Erythroblast (primary cell): Measurements from ENCODE around the gene RRBP1.

Experiments used
- DNase-seq, 2 experiments: peaks; one replicate each; lab custom pipeline; 2025; lab: John Stamatoyannopoulos, UW
- GATA1 ChIP-seq: IDR thresholded peaks from 2 replicates; pipeline ENCODE4 v1.6.1; 2011; ENCODE audit warnings: low read depth, mild to moderate bottlenecking, control low read depth, low read length, moderate library complexity
- POLR2A ChIP-seq: IDR thresholded peaks from 2 replicates; pipeline ENCODE4 v1.6.1; 2011; ENCODE audit warnings: mild to moderate bottlenecking, low read length

Gene RRBP1

DNA sequence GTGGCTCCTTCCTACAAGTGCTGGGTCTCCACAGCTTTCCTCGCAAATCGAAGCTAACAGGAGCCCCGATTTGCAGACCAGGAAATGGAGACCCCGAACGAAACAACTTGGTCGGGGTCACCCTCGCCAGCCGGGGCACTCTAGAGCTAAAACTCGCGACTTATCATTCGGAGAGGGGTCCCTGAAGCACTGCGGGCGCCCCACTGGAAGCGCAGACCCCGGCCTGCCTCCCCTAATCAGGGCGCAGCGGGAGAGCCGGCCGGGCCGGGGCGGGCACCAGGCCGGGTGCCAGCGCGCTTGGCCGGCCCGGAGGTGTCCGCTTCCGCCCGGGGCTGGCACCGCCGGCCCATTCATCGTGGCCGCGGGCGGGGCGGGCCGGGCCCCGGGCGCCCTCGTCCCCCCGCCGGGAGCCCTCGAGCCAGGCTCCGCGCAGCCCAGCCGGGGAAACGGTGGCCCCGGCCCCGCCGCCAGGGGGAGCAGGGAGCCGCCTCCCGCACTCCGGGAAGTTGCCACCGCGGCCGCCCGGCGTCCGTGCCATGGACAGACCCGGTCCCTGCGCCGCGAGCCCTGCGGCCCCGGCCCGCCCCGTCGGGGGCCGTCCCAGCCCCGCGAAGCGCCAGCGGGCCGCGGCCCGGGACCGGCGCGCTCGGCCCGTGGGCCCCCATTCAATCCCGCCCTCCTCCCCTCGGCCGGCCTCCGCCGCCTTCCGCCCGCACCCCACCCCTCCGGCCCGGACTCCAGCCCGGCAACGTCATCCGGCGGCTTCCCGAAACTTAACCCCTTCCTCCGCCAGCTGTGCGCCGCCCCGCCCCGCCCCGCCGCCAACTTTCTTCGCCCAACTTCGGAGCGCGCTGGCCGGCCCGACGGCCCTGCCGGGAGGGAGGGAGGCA lies 961 bp downstream of the RRBP1 start:
- peak; percentile 76 to 88 for DNase-seq
- TF ChIP-seq POLR2A (no peak), GATA1 (no peak)

DNA sequence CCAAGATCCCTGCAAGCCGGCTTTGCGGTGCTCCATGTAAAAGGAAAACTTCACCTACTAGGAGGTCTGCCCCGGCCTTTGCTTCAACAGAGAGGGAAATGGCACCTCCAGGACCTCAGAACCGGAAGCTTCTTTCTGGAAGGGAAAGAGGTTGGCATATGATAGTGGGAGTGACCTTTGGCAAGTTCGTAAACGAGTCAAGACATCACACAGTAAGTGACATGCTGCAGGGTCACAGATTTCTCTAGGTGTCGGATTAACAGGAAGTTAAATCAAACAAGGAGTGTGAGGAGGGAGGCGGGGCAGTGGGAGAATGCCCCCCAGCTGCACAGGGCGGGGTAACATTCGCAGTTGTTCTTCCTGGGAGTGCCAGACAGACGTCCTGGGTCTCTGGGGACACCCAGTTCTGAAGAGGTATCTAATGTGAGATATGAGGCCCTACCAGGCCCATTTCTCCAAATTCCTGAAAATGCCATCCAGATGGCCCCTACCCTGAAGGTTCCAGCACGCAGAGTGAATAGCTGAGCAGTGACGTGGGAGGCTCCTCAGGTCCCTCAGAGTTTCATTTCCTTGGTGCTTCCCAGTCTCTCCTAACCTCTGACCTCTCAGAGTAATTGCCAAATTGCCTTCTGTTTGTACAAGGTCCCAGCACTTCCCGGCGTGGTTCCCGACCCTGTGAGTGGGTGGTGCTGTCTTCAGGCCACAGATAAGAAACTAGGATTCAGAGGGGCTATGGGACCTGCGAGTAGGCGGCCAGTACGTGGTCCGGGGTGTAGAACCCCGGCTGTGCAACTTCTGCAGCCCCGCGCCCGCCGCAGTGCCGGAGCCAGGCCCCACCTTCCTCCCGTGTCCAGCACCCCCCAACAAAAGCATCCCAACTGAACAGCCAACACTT lies 1.9 kb downstream of the RRBP1 start:
- TF ChIP-seq GATA1: no peak
- peak in 1 of 2 experiments; percentile 37 for DNase-seq

DNA sequence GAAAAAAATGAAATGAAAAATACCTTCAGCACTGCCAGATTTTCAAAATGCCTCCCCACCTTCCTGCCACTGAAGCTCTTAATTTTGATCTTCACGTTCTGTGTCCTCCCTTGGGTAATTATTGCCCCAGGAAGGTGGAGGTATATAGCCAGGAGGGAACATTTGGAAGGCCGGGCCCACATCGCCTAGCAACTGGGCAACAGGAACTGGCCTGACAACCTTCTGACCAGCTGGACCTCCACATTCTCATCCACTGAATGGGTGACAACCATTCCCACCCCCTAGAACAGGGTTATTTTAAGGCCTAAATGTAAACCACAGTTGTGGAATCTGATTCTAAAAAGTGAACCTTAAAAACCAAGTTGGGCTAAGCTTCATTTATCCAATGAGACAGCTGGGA lies 3.2 kb downstream of the RRBP1 start:
- no peak for DNase-seq
- TF ChIP-seq GATA1: no peak
- no peak for TF ChIP-seq POLR2A

DNA sequence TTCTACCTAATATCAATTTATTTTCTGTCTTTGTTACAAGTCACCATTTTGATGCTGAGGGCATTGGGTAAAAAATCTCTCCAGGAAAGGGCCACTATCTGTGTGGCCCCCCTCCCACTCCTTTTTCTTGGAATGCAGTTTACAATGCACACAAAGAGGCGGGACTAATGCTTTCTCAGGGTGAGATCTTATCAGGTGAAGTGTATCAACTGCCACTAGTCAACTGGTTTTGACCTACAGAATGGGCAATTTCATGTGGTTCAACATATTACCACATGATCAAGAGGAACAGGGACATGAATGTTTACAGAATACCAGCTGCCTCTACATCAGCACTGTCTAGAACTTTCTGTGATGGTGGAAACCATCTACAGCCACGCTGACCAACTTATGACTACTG lies 3.7 kb downstream of the RRBP1 start:
- DNase-seq: peak; percentile 19 to 57
- TF ChIP-seq GATA1 (no peak), POLR2A (no peak)

DNA sequence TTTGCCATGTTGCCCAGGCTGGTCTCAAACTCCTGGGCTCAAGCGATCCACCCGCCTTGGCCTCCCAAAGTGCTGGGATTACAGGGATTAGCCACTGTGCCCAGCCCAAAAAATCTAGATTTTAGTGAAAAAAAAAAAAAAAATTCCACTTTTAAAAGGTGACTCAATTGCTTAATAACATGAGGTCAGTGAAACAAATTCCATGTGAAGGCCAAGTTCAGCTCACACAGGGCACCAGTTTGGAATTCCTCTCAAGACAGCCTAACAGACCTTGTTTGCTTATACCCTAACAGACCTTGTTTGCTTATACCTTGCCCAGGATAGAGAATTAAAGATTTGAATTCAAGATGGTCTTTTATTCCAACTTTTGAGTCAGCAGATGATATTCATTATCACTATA lies 5.1 kb downstream of the RRBP1 start:
- DNase-seq: no peak
- no peak for TF ChIP-seq POLR2A
- no peak for TF ChIP-seq GATA1

DNA sequence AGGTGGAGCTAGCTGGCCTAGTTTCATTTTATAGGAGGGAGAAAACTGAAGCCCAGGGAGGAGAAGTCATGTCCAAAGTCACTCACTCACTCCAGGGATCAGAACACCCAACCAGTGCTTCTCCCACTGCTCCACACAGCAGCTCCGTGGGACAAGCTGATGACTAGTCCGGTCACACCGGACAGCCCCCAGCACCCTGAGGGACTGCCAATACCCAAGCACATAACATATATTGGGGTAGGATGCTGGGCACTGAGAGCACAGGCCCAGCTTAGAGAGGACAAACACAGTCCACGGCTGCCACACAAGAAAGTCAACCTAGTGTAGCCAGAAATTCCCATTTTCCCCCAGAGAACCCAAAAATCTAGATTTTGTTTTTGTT lies 5.7 kb downstream of the RRBP1 start:
- no peak for DNase-seq
- TF ChIP-seq POLR2A (no peak), GATA1 (no peak)

DNA sequence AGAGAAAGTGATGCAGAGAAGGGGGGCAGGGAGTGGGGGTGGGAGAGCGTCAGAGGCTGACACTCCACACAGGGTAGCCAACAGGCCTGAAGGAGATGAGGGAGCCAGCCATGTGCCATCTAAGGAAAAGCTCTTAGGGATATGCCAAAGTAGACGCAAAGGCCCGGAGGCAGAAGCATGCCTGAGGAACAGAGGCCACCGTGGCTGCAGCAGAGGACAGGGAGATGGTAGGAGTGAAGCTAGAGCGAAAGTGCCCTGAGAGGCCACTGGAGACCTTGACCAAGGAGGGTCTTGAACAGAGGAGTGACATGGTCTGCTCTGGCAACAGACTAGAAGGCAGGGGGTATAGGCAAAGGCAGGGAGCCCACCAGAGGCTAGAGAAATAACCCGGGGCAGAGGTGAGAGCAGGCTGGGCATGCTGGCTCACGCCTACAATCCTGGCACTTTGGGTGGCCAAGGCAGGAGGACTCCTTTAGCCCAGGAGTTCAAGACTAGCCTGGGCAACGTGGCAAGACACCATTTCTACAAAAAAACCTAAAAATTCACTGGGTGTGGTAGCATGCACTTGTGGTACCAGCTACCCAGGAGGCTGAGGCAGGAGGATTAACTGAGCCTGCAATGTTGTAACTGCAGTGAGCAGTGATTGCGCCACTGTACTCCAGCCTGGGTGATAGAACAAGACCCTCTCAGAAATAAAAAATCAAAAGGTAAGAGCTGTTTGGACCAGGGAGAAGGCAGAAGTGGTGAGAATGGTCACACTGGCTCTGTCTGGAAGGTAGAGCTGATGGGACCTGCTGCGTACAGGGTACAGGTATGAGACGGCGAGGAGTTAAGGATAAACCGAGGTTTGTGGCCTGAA lies 6.3 kb downstream of the RRBP1 start:
- DNase-seq: no peak
- TF ChIP-seq GATA1 (no peak), POLR2A (no peak)

DNA sequence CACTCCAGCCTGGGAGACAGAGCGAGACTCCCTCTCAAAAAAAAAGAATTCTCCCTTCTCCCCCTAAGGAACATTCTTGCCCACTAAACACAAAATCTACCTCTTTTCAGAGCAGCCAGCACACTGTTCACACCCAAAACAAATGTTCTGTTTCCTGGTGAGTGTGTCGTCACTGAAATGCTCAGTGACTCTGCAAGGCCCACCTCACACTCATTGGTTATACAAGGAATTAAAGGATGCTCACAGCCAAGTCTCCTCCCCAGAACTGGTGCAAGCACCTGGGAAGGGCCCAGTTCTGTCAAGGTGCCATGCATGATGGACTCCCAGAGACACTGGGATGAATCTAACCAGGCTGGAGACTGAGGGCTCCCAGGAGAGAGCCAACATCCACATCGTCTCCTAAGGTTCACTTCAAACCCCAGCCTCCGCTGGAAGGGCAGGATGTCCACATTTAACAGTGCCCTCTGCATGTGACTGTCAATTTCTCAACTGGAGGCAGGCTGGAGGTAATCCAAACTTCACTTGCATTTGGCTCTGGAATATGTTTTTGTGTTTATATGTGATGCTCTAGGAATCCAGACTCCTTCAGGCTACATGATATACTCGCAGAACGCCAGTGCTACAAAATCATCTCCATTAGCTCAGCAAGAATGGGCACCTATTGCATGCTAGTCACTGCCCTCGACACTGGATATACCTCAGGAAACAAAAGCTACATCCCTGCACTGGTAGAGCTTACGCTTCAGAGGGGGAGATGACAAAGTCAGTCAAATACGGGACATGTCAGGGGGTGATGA lies 7.1 kb downstream of the RRBP1 start:
- no peak for TF ChIP-seq GATA1
- no peak for TF ChIP-seq POLR2A
- DNase-seq: no peak

DNA sequence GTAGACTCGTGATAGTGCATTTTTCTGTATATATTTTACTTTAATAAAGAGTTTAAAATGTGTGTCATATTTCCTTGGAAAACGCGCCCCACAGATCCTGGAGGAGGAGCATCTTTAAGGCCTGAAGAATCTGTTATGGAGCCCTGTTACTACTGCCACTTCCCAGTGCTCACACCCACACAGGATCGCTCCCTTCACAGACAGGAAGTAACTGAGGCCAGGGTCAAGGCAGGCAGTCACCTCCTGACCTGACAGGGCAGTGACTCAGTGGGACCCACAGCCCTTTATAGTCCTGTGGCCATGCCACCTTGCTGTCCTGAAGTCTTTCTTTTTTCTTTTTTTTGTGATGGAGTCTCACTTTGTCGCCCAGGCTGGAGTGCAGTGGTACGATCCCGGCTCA lies 9.0 kb downstream of the RRBP1 start:
- no peak for DNase-seq
- TF ChIP-seq GATA1: no peak
- TF ChIP-seq POLR2A: no peak

DNA sequence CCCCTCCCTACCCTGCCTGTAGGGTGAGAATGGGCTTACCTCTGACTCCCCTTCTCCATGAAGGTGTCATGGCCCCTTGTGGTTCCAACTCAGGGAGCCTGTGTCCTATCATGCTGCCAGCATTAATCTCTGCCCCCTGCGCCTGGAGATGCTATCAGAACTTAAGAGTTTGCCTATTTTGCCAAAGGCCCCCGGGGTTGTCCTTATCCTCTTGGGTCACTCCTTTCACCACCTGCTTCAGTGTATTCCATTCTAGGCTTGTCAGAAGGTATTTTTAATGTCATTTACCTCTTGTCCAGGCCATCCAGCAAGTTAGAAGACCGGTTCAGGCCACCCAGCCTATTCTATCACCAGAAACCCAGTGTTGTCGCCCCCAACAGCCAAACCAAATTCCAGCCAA lies 10.5 kb downstream of the RRBP1 start:
- TF ChIP-seq POLR2A (no peak), GATA1 (no peak)
- no peak for DNase-seq

DNA sequence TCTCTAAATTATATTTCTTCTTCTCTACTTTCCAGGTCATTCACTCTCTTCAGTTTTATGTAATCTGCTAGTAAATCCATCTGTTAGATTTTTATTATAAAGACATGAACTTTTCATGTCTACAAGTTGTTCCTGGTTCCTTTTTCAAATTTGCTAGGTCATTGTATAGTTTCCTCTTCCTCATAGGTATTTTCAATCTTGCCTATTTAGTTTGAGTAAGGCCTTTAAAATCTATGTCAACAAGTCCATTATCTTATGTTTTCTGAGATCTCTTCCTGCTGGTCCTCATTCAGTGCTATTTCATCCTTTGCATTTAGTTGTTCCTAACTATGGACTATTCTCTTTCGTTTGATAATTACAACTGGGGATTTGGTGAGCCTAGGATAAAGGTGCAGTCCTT lies 11.0 kb downstream of the RRBP1 start:
- TF ChIP-seq GATA1: no peak
- no peak for TF ChIP-seq POLR2A
- DNase-seq: no peak

DNA sequence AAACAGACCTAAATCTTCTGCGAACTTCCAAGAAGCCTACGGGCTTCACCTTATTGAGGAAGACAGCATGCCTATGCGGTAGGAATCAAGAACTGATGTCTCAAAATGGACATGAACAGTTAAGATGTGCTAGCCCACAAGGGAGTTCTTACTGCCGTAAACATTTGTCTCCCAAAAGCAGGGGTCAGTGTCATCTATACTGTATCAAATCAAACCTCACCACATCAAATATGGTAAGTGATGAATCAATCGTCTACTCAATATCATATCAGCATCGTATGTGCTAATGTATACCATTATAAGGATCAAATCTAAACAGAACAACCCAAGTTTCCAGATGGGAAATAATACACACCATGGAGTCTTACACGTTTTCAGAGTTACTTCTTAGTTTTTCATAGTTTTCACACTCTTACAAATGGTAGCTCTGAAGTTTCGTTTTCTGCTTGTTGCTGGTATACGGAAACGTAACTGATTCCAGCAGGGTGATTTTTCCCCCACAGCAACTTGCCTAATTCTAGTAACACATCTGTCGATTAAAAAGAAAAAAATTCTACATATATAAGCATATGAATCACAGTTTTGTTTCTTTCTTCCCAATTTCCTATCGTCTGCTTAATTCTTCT lies 12.6 kb downstream of the RRBP1 start:
- TF ChIP-seq POLR2A: no peak
- TF ChIP-seq GATA1: no peak
- DNase-seq: no peak
